SU-DHL-6 (cell line): Measurements from ENCODE around the gene IL36B.

ENCODE experiments used
- H2AFZ ChIP-seq: fragments of 200-600 bp; sonication (generic); 2 replicates; pipeline ENCODE4 v1.6.1; 2014; ENCODE audit warnings: low read depth, mild to moderate bottlenecking, moderate library complexity, mixed read lengths, antibody characterized with exemption, low read length; ENCODE audit not compliant: severe bottlenecking
- H3F3A ChIP-seq: fragments of 200-600 bp; shearing (Covaris generic); 2 replicates; pipeline ENCODE4 v1.6.0; 2016; ENCODE audit warnings: antibody characterized with exemption, mild to moderate bottlenecking; ENCODE audit not compliant: insufficient read depth
- H3K27ac ChIP-seq: fragments of 200-600 bp; sonication (generic); 2 replicates; pipeline ENCODE4 v1.5.1; 2016; ENCODE audit warnings: low read depth, mild to moderate bottlenecking, low read length, moderate library complexity, mixed read lengths
- H3K27me3 ChIP-seq: fragments of 200-600 bp; sonication (generic), shearing (Covaris generic); 2 replicates; pipeline ENCODE4 v1.6.0; 2014; ENCODE audit warnings: mild to moderate bottlenecking, low read length
- H3K36me3 ChIP-seq: fragments of 200-600 bp; sonication (generic); 2 replicates; pipeline ENCODE4 v1.6.1; 2014; ENCODE audit warnings: mild to moderate bottlenecking, low read length, mixed read lengths
- H3K4me2 ChIP-seq: fragments of 300-600, 200-600 bp; shearing (Covaris generic), sonication (generic); 2 replicates; pipeline ENCODE4 v1.6.0; 2014; ENCODE audit warnings: low read length, low read depth, mild to moderate bottlenecking; ENCODE audit not compliant: poor library complexity, severe bottlenecking
- H3K4me3 ChIP-seq: fragments of 200-600 bp; sonication (generic); 2 replicates; pipeline ENCODE4 v1.5.1; 2014; ENCODE audit warnings: antibody characterized with exemption, low read length, mild to moderate bottlenecking, mixed read lengths; ENCODE audit not compliant: insufficient read depth, poor library complexity, severe bottlenecking
- H3K79me2 ChIP-seq: fragments of 200-600 bp; sonication (generic); 2 replicates; pipeline ENCODE4 v1.6.1; 2014; ENCODE audit warnings: mild to moderate bottlenecking, low read length, moderate library complexity; ENCODE audit not compliant: insufficient read depth
- H3K9ac ChIP-seq: fragments of 200-600 bp; sonication (generic); 2 replicates; pipeline ENCODE4 v1.7.0; 2014; ENCODE audit warnings: mild to moderate bottlenecking, low read length
- H3K9me2 ChIP-seq: fragments of 200-600 bp; sonication (generic); replicated peaks from 2 replicates; pipeline ENCODE4 v1.6.1; 2014; ENCODE audit warnings: low read length; ENCODE audit not compliant: insufficient read depth
- H3K9me3 ChIP-seq: fragments of 200-600 bp; sonication (generic); 2 replicates; pipeline ENCODE4 v1.6.1; 2014; ENCODE audit warnings: low read length, mixed read lengths; ENCODE audit not compliant: insufficient read depth
- H4K20me1 ChIP-seq: fragments of 200-600 bp; sonication (generic); 2 replicates; pipeline ENCODE4 v1.6.1; 2014; ENCODE audit warnings: low read depth, mild to moderate bottlenecking, antibody characterized with exemption, low read length, moderate library complexity, mixed read lengths
- CTCF ChIP-seq: fragments of 200-600 bp; sonication (generic); IDR thresholded peaks from one replicate; pipeline ENCODE4 v1.5.1; 2017; ENCODE audit warnings: antibody characterized with exemption, mild to moderate bottlenecking, low read length, moderate library complexity; ENCODE audit not compliant: insufficient read depth, poor library complexity, severe bottlenecking
- EZH2phosphoT487 ChIP-seq: fragments of 200-600 bp; sonication (generic), shearing (Covaris generic); conservative IDR thresholded peaks from 2 replicates; pipeline ENCODE4 v1.6.1; 2018; ENCODE audit warnings: mild to moderate bottlenecking, antibody characterized with exemption, low read length, moderate library complexity, mixed read lengths

Gene IL36B

GRCh38 chr2:113014067-113014466 lies 38.6 kb downstream of the IL36B start:
- no peak for TF ChIP-seq EZH2phosphoT487
- no peak for TF ChIP-seq CTCF
- Histone ChIP-seq H3K9me3 (no peaks in the 10 kb centered on the region), H3K4me3 (no peak overlapping the region), H3K9ac (no peak overlapping the region), H3K36me3 (no peaks in the 10 kb centered on the region), H3K79me2 (no peaks in the 10 kb centered on the region), H4K20me1 (no peaks in the 10 kb centered on the region), H3K27ac (no peak overlapping the region), H3K27me3 (no peaks in the 10 kb centered on the region), H3K4me2 (no peak overlapping the region), H2AFZ (no peak overlapping the region), H3F3A (no peaks in the 10 kb centered on the region), H3K9me2 (no peaks in the 10 kb centered on the region)

DNA sequence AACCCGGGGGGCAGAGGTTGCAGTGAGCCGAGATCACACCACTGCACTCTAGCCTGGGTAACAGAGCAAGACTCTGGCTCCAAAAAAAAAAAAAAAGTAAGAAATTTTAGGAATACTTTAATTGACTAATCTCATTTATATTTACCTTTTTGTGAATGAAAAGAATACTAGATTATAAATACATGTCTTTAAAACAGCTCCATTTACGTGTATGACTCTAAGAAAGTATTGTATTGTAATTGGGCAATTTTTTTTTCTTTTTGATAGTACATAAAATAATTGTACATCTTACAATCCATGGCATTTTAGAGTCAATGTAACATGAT lies 39.4 kb downstream of the IL36B start:
- H3K9me3 ChIP-seq: no peaks in the 10 kb centered on the region
- H3K4me3 ChIP-seq: no peak overlapping the region
- no peak overlapping the region for H3K27ac ChIP-seq
- no peaks in the 10 kb centered on the region for H4K20me1 ChIP-seq
- H3K4me2 ChIP-seq: no peak overlapping the region
- no peak overlapping the region for H2AFZ ChIP-seq
- TF ChIP-seq EZH2phosphoT487 (no peak), CTCF (no peak)
- no peaks in the 10 kb centered on the region for H3F3A ChIP-seq
- H3K9me2 ChIP-seq: no peaks in the 10 kb centered on the region
- H3K79me2 ChIP-seq: no peaks in the 10 kb centered on the region
- H3K9ac ChIP-seq: no peak overlapping the region
- no peaks in the 10 kb centered on the region for H3K36me3 ChIP-seq
- no peaks in the 10 kb centered on the region for H3K27me3 ChIP-seq

DNA sequence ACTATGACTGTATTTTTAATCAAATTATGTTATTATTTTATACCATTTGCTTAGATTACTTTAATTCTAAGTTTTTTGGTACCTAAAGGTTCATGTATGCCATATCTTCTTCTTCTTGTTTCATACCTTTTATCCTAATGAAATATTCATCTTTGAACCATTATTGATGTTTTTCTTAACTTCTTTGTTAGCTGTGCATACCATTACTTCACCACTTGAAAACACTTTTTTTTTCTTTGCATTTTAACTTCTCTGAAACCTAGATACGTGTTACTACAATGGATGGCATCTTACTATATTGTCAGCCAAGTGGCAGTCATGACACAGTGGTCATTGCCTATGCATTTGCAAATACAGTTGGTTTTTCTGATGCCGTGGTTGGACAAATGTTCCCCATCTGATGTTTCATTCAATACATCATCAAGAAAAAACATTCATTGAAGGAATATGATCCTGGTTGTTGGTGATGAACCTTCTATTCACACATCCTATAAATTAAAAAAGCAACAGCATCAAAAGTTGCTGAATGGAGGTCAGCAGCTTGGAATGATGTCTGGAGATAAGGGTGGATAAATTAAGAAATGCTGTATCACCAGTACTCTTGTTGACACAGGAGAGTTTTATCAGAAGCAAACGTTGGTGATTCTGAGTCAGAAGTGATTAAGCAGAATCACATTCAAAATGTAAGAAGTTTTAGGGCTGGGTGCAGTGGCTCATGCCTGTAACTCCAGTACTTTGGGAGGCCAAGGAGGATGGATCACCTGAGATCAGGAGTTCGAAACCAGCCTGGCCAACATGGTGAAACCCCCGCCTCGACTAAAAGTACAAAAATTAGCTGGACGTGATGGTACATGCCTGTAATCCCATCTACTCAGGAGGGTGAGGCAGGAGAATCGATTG lies 40.0 kb downstream of the IL36B start:
- H3K36me3 ChIP-seq: no peaks in the 10 kb centered on the region
- H3K4me3 ChIP-seq: no peak overlapping the region
- H3K4me2 ChIP-seq: no peak overlapping the region
- no peak for TF ChIP-seq EZH2phosphoT487
- TF ChIP-seq CTCF: no peak
- no peaks in the 10 kb centered on the region for H4K20me1 ChIP-seq
- no peaks in the 10 kb centered on the region for H3F3A ChIP-seq
- no peak overlapping the region for H2AFZ ChIP-seq
- H3K27me3 ChIP-seq: no peaks in the 10 kb centered on the region
- H3K9me3 ChIP-seq: no peaks in the 10 kb centered on the region
- H3K9ac ChIP-seq: no peak overlapping the region
- no peak overlapping the region for H3K27ac ChIP-seq
- no peaks in the 10 kb centered on the region for H3K79me2 ChIP-seq
- H3K9me2 ChIP-seq: no peaks in the 10 kb centered on the region
